ENCODE measurements around the gene ACO1. TPM values are rescaled to one million over a fixed set of nuclear protein-coding genes. Genes with fewer than 3 reads are reported as not detected.

ACO1 gene
- total and polyA plus RNA-seq, 10 donors: 3.8 to 20.7 (median 17.8) TPM

GRCh38 chr9:32472344-32472743, 87.9 kb downstream of the ACO1 start:
- Histone ChIP-seq H3K27me3 (replicated peaks in 1 of 7) (no peaks in the 10 kb centered on the region), H3K36me3 (peaks cover 4 to 100% (median 73%) of the 10 kb centered on the region in 6 donors), H3K4me3 (no peak overlapping the region), H3K4me1 (peaks cover 0 to 5% (median 0%) of the 10 kb centered on the region in 6 donors), H3K27ac (no peak overlapping the region), H3K9me3 (no peaks in the 10 kb centered on the region)
- WGBS, 5 donors: 95 to 98% (median 96%) methylated on average over 3 of the region's 3 CpGs
- TF ChIP-seq CTCF (IDR thresholded peaks at IDR 0.05 in 8 of 11, conservative IDR thresholded peaks at IDR 0.05 in 3 of 11): no peak
- no peak for TF ChIP-seq POLR2AphosphoS5 (IDR thresholded peaks at IDR 0.05)
- TF ChIP-seq POLR2A (IDR thresholded peaks at IDR 0.05): no peak
- intact Hi-C loops (cut with DNase I; ENCODE audit: low total_unique reads): no loop called here
- DNase-seq: no peak

- TF ChIP-seq POLR2A (IDR thresholded peaks at IDR 0.05): no peak
- TF ChIP-seq CTCF (IDR thresholded peaks at IDR 0.05 in 8 of 11, conservative IDR thresholded peaks at IDR 0.05 in 3 of 11): no peak
- TF ChIP-seq POLR2AphosphoS5 (IDR thresholded peaks at IDR 0.05): no peak
- Histone ChIP-seq H3K4me3 (no peak overlapping the region), H3K9me3 (no peaks in the 10 kb centered on the region), H3K36me3 (peaks cover 0 to 100% (median 93%) of the 10 kb centered on the region in 6 donors), H3K27ac (no peak overlapping the region), H3K27me3 (replicated peaks in 1 of 7) (no peaks in the 10 kb centered on the region), H3K4me1 (no peaks in the 10 kb centered on the region)
- WGBS, 5 donors: 51 to 76% (median 72%) methylated on average over 4 of the region's 4 CpGs
- intact Hi-C loops (cut with DNase I; ENCODE audit: low total_unique reads): no loop called here
- DNase-seq: no peak
Measured at GRCh38 chr9:32483343-32483742, 98.9 kb downstream of the ACO1 start.

GRCh38 chr9:32486839-32487562, 102.6 kb downstream of the ACO1 start:
- WGBS, 5 donors: 78 to 88% (median 85%) methylated on average over 2 of the region's 2 CpGs
- no peaks in the 10 kb centered on the region for H3K27me3 ChIP-seq (replicated peaks in 1 of 7)
- DNase-seq: no peak
- H3K36me3 ChIP-seq: peaks cover 0 to 100% (median 80%) of the 10 kb centered on the region in 6 donors
- no peaks in the 10 kb centered on the region for H3K4me1 ChIP-seq
- no peak overlapping the region for H3K27ac ChIP-seq
- intact Hi-C loops (cut with DNase I; ENCODE audit: low total_unique reads): no loop called here
- no peaks in the 10 kb centered on the region for H3K9me3 ChIP-seq
- H3K4me3 ChIP-seq: no peak overlapping the region
- TF ChIP-seq CTCF (IDR thresholded peaks at IDR 0.05 in 8 of 11, conservative IDR thresholded peaks at IDR 0.05 in 3 of 11) (no peak), POLR2AphosphoS5 (IDR thresholded peaks at IDR 0.05) (no peak), POLR2A (IDR thresholded peaks at IDR 0.05) (no peak)

GRCh38 chr9:32487981-32488380, 103.5 kb downstream of the ACO1 start:
- WGBS, 5 donors: 64 to 95% (median 88%) methylated on average over 3 of the region's 3 CpGs
- DNase-seq: no peak
- Histone ChIP-seq H3K4me3 (no peak overlapping the region), H3K4me1 (no peaks in the 10 kb centered on the region), H3K36me3 (peaks cover 0 to 100% (median 78%) of the 10 kb centered on the region in 6 donors), H3K9me3 (no peaks in the 10 kb centered on the region), H3K27ac (no peak overlapping the region), H3K27me3 (replicated peaks in 1 of 7) (no peaks in the 10 kb centered on the region)
- no peak for TF ChIP-seq CTCF (IDR thresholded peaks at IDR 0.05 in 8 of 11, conservative IDR thresholded peaks at IDR 0.05 in 3 of 11)
- TF ChIP-seq POLR2A (IDR thresholded peaks at IDR 0.05): no peak
- TF ChIP-seq POLR2AphosphoS5 (IDR thresholded peaks at IDR 0.05): no peak
- intact Hi-C loops (cut with DNase I; ENCODE audit: low total_unique reads): no loop called here

All from spleen (tissue), 11 donors.